ENCODE measurements around the gene PRDM11. TPM values are rescaled to one million over a fixed set of nuclear protein-coding genes. Genes with fewer than 3 reads are reported as not detected.
"Not testable (repeated sequence)": the region's sequence is repeated elsewhere in the genome, so short reads cannot be mapped to it uniquely, and the experiment has no call there.

PRDM11 gene
- total RNA-seq, 1 donor from 2014 or later, result 18.3 TPM

DNA sequence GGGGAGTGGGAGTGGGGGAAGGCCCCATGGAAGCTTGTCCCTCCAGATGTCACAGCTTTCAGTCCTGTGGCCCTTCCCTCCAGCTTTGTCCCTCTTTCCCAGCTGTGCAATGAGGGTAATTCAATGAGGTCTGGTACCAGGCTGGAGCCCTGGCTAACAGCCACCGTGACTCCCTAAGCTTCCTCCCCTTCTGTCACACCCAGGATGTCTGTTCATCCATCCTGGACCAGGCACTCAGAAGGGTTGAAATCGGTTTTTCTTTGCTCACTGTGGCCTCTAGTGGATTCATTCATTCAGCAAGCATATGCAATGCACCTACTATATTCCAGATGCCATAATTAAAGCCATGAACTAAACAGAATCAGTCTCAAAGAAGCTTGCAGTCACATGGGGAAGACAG lies 101.0 kb downstream of the PRDM11 start:
- no peak overlapping the region for H3K4me3 ChIP-seq

GRCh38 chr11:45248501-45249011 lies 102.1 kb downstream of the PRDM11 start:
- peaks cover 4% of the 10 kb centered on the region for H3K4me1 ChIP-seq
- H3K36me3 ChIP-seq, result no peaks in the 10 kb centered on the region
- ATAC-seq, result no peak
- H3K9me3 ChIP-seq, result no peaks in the 10 kb centered on the region
- H3K27me3 ChIP-seq, result no peaks in the 10 kb centered on the region
- TF ChIP-seq, protein P1, sequence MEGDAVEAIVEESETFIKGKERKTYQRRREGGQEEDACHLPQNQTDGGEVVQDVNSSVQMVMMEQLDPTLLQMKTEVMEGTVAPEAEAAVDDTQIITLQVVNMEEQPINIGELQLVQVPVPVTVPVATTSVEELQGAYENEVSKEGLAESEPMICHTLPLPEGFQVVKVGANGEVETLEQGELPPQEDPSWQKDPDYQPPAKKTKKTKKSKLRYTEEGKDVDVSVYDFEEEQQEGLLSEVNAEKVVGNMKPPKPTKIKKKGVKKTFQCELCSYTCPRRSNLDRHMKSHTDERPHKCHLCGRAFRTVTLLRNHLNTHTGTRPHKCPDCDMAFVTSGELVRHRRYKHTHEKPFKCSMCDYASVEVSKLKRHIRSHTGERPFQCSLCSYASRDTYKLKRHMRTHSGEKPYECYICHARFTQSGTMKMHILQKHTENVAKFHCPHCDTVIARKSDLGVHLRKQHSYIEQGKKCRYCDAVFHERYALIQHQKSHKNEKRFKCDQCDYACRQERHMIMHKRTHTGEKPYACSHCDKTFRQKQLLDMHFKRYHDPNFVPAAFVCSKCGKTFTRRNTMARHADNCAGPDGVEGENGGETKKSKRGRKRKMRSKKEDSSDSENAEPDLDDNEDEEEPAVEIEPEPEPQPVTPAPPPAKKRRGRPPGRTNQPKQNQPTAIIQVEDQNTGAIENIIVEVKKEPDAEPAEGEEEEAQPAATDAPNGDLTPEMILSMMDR (IDR thresholded peaks at IDR 0.05), result no peak
- H3K27ac ChIP-seq, result no peak overlapping the region
- no peak overlapping the region for H3K4me3 ChIP-seq
- intact Hi-C loops (cut with DNase I), result no loop called here
- no peak for DNase-seq

More for the DNA sequence above, 101.0 kb downstream of the PRDM11 start:
- Histone ChIP-seq H3K27me3 (no peaks in the 10 kb centered on the region), H3K4me1 (peaks cover 1% of the 10 kb centered on the region), H3K27ac (no peak overlapping the region), H3K9me3 (no peaks in the 10 kb centered on the region), H3K36me3 (no peaks in the 10 kb centered on the region)
- ATAC-seq (no peak), DNase-seq (no peak)
- intact Hi-C loops (cut with DNase I), result no loop called here
- TF ChIP-seq, protein P1 (IDR thresholded peaks at IDR 0.05), result no peak

- H3K27me3 ChIP-seq; intact Hi-C loops (cut with DNase I); H3K27ac ChIP-seq; H3K4me3 ChIP-seq; H3K9me3 ChIP-seq; H3K4me1 ChIP-seq; ATAC-seq; H3K36me3 ChIP-seq; DNase-seq: not testable (repeated sequence)
These were observed 102.9 kb downstream of the PRDM11 start for GRCh38 chr11:45249372-45249771.

GRCh38 chr11:45250035-45250718 lies 103.7 kb downstream of the PRDM11 start:
- intact Hi-C loops (cut with DNase I), result no loop called here
- Histone ChIP-seq H3K9me3 (no peaks in the 10 kb centered on the region), H3K27ac (no peak overlapping the region), H3K4me3 (no peak overlapping the region), H3K36me3 (no peaks in the 10 kb centered on the region), H3K27me3 (no peaks in the 10 kb centered on the region), H3K4me1 (peaks cover 4% of the 10 kb centered on the region)
- DNase-seq (no peak), ATAC-seq (no peak)
- TF ChIP-seq, protein P1 (IDR thresholded peaks at IDR 0.05), result no peak

GRCh38 chr11:45252134-45252856 lies 105.9 kb downstream of the PRDM11 start:
- Histone ChIP-seq H3K4me1 (peaks cover 4% of the 10 kb centered on the region), H3K4me3 (no peak overlapping the region), H3K9me3 (no peaks in the 10 kb centered on the region), H3K27ac (no peak overlapping the region), H3K36me3 (no peaks in the 10 kb centered on the region), H3K27me3 (no peaks in the 10 kb centered on the region)
- ATAC-seq (peak; percentile 73), DNase-seq (peak; percentile 72)
- TF ChIP-seq, protein P1 (IDR thresholded peaks at IDR 0.05), result peak; percentile 59
- intact Hi-C loops (cut with DNase I), result no loop called here

- TF ChIP-seq, protein P1 (IDR thresholded peaks at IDR 0.05), result no peak
- ATAC-seq, result no peak
- intact Hi-C loops (cut with DNase I), result no loop called here
- no peak overlapping the region for H3K27ac ChIP-seq
- H3K4me3 ChIP-seq, result no peak overlapping the region
- no peak for DNase-seq
- no peaks in the 10 kb centered on the region for H3K9me3 ChIP-seq
- H3K36me3 ChIP-seq, result no peaks in the 10 kb centered on the region
- H3K4me1 ChIP-seq, result peaks cover 4% of the 10 kb centered on the region
- no peaks in the 10 kb centered on the region for H3K27me3 ChIP-seq
These were observed 106.4 kb downstream of the PRDM11 start for GRCh38 chr11:45252877-45253276.
